Endodermal cell (in vitro differentiated cells): ENCODE data around the gene TENT5A. TPM values are rescaled to one million over a fixed set of nuclear protein-coding genes. Genes with fewer than 3 reads are reported as not detected.
A peak's percentile ranks its signal among the peaks of the same experiment; 100 is the strongest.
"Not testable (repeated sequence)": the region's sequence is repeated elsewhere in the genome, so short reads cannot be mapped to it uniquely, and the experiment has no call there.

Experiments used
- DNase-seq: peaks from one replicate; pipeline ENCODE4 v3.0.0-alpha.2; 2017
- H3K27ac ChIP-seq: 2 replicates; pipeline ENCODE4 v1.5.1; 2013; ENCODE audit warnings: mild to moderate bottlenecking, low read depth, low read length, moderate library complexity
- H3K27me3 ChIP-seq: 2 replicates; pipeline ENCODE4 v1.6.1; 2013; ENCODE audit warnings: mild to moderate bottlenecking, low read length, moderate library complexity; ENCODE audit not compliant: insufficient read depth, control insufficient read depth, poor library complexity, severe bottlenecking
- H3K36me3 ChIP-seq: 2 replicates; pipeline ENCODE4 v1.7.0; 2013; ENCODE audit warnings: mild to moderate bottlenecking, low read length, moderate library complexity; ENCODE audit not compliant: control insufficient read depth, insufficient read depth
- H3K4me1 ChIP-seq: one replicate; pipeline ENCODE4 v1.7.0; 2013; ENCODE audit warnings: low read length; ENCODE audit not compliant: control insufficient read depth, insufficient read depth
- H3K4me3 ChIP-seq: 2 replicates; pipeline ENCODE4 v1.5.1; 2013; ENCODE audit warnings: mild to moderate bottlenecking, low read length, moderate library complexity
- H3K9ac ChIP-seq: 2 replicates; pipeline ENCODE4 v1.6.1; 2013; ENCODE audit warnings: mild to moderate bottlenecking, low read length, moderate library complexity; ENCODE audit not compliant: poor library complexity, severe bottlenecking; ENCODE audit errors: extremely low read depth
- H3K9me3 ChIP-seq: 2 replicates; pipeline ENCODE4 v1.6.1; 2013; ENCODE audit warnings: mild to moderate bottlenecking, low read length, moderate library complexity; ENCODE audit not compliant: control insufficient read depth
- H3K27ac Mint-ChIP-seq: 2 replicates; pipeline ENCODE4 v1.8.0; 2020; ENCODE audit warnings: mixed read lengths
- H3K27me3 Mint-ChIP-seq: 2 replicates; pipeline ENCODE4 v1.8.0; 2021; ENCODE audit warnings: mild to moderate bottlenecking, mixed read lengths; ENCODE audit not compliant: insufficient read depth
- H3K36me3 Mint-ChIP-seq: 2 replicates; pipeline ENCODE4 v1.8.0; 2020; ENCODE audit warnings: low read depth, mixed read lengths
- H3K4me1 Mint-ChIP-seq: 2 replicates; pipeline ENCODE4 v1.8.0; 2020; ENCODE audit warnings: mixed read lengths
- H3K4me3 Mint-ChIP-seq: 2 replicates; pipeline ENCODE4 v1.8.0; 2020; ENCODE audit warnings: mild to moderate bottlenecking, moderate library complexity, mixed read lengths
- H3K9me3 Mint-ChIP-seq: 2 replicates; pipeline ENCODE4 v1.8.0; 2020; ENCODE audit warnings: mild to moderate bottlenecking, mixed read lengths
- CTCF ChIP-seq: fragments of 200-600 bp; sonication (generic); conservative IDR thresholded peaks from 2 replicates; pipeline ENCODE4 v1.5.0; 2021; ENCODE audit warnings: antibody characterized with exemption, mild to moderate bottlenecking
- WGBS, 2 experiments: methylation state at CpG; one replicate each; pipeline versions ENCODE4 v1.1.5 to v1.1.7; 2013; ENCODE audit warnings: missing lambda C conversion rate in 2 of 2, mixed read lengths in 1 of 2; ENCODE audit not compliant: insufficient coverage in 1 of 2, insufficient read length in 1 of 2; 5-methylcytosine and 5-hydroxymethylcytosine counted together
- total RNA-seq, 2 donors: library from RNA; stranded (reverse); fragmentation: NEBNext Ultra II Directional in 1 of 2; extraction: Animal tissue kit (Norgen Biotek cat#: 25700) in 1 of 2; gene quantifications; 2 replicates in 1 of 2; 3 replicates in 1 of 2; pipeline ENCODE4 v1.2.1, GENCODE V29; 2021

The TENT5A gene
- total RNA-seq, 2 donors from 2014 or later: 4.8 to 8.6 TPM

- H3K27ac Mint-ChIP-seq: peak overlapping the region; percentile 13
- Histone ChIP-seq H3K4me1 (peaks cover 4% of the 10 kb centered on the region), H3K4me3 (peak overlapping the region; percentile 41), H3K27ac (no peak overlapping the region), H3K9me3 (peaks cover 10% of the 10 kb centered on the region), H3K27me3 (no peaks in the 10 kb centered on the region), H3K9ac (no peak overlapping the region), H3K36me3 (no peaks in the 10 kb centered on the region)
- no peaks in the 10 kb centered on the region for H3K36me3 Mint-ChIP-seq
- H3K4me3 Mint-ChIP-seq: no peak overlapping the region
- WGBS, 2 experiments: 35% methylated on average over 2 of the region's 2 CpGs; no CpG with 5 or more reads in 1 of the 2 experiments
- no peak for DNase-seq
- H3K4me1 Mint-ChIP-seq: peaks cover 43% of the 10 kb centered on the region
- TF ChIP-seq CTCF: no peak
- H3K27me3 Mint-ChIP-seq: no peaks in the 10 kb centered on the region
- H3K9me3 Mint-ChIP-seq: peaks cover 4% of the 10 kb centered on the region
These were observed 31.4 kb upstream of the TENT5A start for GRCh38 chr6:81783893-81784292.

DNA sequence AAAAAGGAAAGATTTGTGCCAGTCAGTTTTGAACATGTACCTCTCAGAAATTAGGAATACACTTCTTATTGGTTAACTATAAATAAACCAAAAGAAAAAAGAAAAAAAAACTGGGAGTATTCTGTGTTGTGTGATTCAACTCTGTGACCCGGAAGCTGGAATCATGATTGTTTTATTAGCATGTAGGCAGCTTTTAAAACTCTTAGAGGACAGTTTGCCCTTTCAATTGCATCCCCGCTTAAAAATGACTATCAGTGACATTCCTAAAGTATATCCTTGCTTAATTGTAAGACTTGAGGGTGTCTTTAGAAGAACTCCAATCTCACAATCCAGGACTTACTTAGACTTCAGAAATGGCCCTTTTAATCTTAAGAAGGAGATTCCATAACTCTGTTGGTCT is 29.1 kb upstream of the TENT5A start:
- Mint-ChIP-seq H3K36me3 (no peaks in the 10 kb centered on the region), H3K9me3 (peaks cover 4% of the 10 kb centered on the region), H3K4me1 (peaks cover 27% of the 10 kb centered on the region), H3K4me3 (no peak overlapping the region), H3K27ac (no peak overlapping the region), H3K27me3 (peaks cover 5% of the 10 kb centered on the region)
- Histone ChIP-seq H3K9me3 (peaks cover 10% of the 10 kb centered on the region), H3K9ac (no peak overlapping the region), H3K4me3 (no peak overlapping the region), H3K27me3 (no peaks in the 10 kb centered on the region), H3K36me3 (no peaks in the 10 kb centered on the region), H3K27ac (no peak overlapping the region), H3K4me1 (no peaks in the 10 kb centered on the region)
- 95 to 100% methylated on average over 1 to 2 of the region's 2 CpGs for WGBS, 2 experiments
- no peak for TF ChIP-seq CTCF
- no peak for DNase-seq

DNA sequence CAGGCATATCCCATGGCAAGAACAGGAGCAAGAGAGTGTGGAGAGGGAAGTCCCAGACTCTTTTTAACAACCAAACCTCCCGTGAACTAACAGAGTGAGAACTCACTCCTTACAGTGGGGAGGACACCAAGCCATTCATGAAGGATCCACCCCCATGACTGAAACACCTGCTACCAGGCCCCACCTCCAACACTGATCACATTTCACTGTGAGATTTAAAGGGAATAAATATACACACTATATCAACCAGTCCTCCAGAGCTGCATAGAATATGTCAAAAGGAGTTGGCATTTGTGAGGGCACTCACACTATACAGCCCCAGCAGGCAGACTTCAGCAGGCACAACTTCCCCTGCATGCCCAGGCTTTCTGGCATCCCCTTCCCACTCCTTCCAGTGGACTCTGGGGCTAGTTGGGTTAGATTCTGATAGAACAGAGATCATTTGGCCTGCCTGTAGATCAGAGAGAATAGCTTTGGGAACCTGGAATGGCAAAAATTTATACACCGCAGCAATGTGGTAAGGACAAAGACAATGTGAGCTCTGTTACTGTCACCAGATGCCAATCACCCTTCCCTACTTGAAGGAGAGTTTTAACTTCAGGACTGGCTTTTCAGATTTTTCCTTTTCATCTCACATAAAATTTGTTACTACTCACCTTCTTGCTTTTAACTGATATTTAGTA is 25.2 kb upstream of the TENT5A start:
- Mint-ChIP-seq H3K4me3 (no peak overlapping the region), H3K27ac (no peak overlapping the region), H3K27me3 (peaks cover 5% of the 10 kb centered on the region), H3K36me3 (no peaks in the 10 kb centered on the region), H3K9me3 (peaks cover 4% of the 10 kb centered on the region), H3K4me1 (peaks cover 4% of the 10 kb centered on the region)
- no peak for TF ChIP-seq CTCF
- H3K27me3 ChIP-seq: no peaks in the 10 kb centered on the region
- peaks cover 10% of the 10 kb centered on the region for H3K9me3 ChIP-seq
- no peak overlapping the region for H3K9ac ChIP-seq
- no peak for DNase-seq
- no peak overlapping the region for H3K27ac ChIP-seq
- H3K4me1 ChIP-seq: no peaks in the 10 kb centered on the region
- no peak overlapping the region for H3K4me3 ChIP-seq
- H3K36me3 ChIP-seq: no peaks in the 10 kb centered on the region
- WGBS, 2 experiments: 99% methylated on average over 2 of the region's 2 CpGs; no CpG with 5 or more reads in 1 of the 2 experiments

DNA sequence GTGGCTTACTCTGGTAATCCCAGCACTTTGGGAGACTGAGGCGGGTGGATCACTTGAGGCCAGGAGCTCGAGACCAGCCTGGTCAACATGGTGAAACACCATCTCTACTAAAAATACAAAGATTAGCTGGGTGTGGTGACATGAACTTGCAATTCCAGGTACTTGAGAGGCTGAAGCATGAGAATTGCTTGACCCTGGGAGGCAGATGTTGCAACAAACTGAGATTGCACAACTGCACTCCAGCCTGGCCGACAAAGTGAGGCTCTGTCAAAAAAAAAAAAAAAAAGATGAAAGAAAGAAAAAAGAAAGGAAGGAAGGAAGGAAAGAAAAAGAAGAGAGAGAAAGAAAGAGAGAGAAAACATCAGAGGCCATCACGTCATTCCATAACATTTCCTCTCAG is 23.7 kb upstream of the TENT5A start:
- H3K9me3 ChIP-seq, H3K27ac Mint-ChIP-seq, H3K4me3 ChIP-seq, DNase-seq, H3K27me3 ChIP-seq, H3K36me3 ChIP-seq, H3K4me3 Mint-ChIP-seq, H3K27me3 Mint-ChIP-seq, H3K4me1 Mint-ChIP-seq, H3K9me3 Mint-ChIP-seq, H3K27ac ChIP-seq, H3K4me1 ChIP-seq, H3K9ac ChIP-seq, H3K36me3 Mint-ChIP-seq: not testable (repeated sequence)
- 93 to 95% methylated on average over 3 to 4 of the region's 4 CpGs for WGBS, 2 experiments
